CD14-positive monocyte (primary cell): ENCODE data around the gene PPP1R3A. TPM values are rescaled to one million over a fixed set of nuclear protein-coding genes. Genes with fewer than 3 reads are reported as not detected.

Experiments
- DNase-seq, 3 donors: peaks; one replicate each; pipeline ENCODE4 v3.0.0-alpha.2; 2011 to 2022
- H2AFZ ChIP-seq: 2 replicates; pipeline ENCODE4 v1.6.0; 2012; ENCODE audit warnings: mild to moderate bottlenecking, low read depth, low read length, inconsistent platforms; ENCODE audit not compliant: insufficient read depth, poor library complexity, severe bottlenecking
- H3K27ac ChIP-seq, 2 donors: 1 replicate in 1 of 2; 2 replicates in 1 of 2; pipeline ENCODE4 v1.5.1; 2012 to 2013; ENCODE audit warnings: low read length in 2 of 2, control low read depth in 1 of 2, inconsistent platforms in 1 of 2, low read depth in 1 of 2, mild to moderate bottlenecking in 1 of 2
- H3K27me3 ChIP-seq, 2 donors: one replicate each; pipeline versions ENCODE4 v1.6.0 to v1.6.1; 2011 to 2013; ENCODE audit warnings: low read length in 2 of 2; ENCODE audit not compliant: control insufficient read depth in 2 of 2, insufficient read depth in 2 of 2
- H3K36me3 ChIP-seq, 2 donors: replicated peaks in 1 of 2; 1 replicate in 1 of 2; 2 replicates in 1 of 2; pipeline versions ENCODE4 v1.5.1 to v1.6.1; 2012 to 2013; ENCODE audit warnings: low read length in 2 of 2, control low read depth in 1 of 2, inconsistent platforms in 1 of 2, mild to moderate bottlenecking in 1 of 2; ENCODE audit not compliant: insufficient read depth in 2 of 2, control insufficient read depth in 1 of 2
- H3K4me1 ChIP-seq, 2 donors: 1 replicate in 1 of 2; 2 replicates in 1 of 2; pipeline versions ENCODE4 v1.5.1 to v1.6.1; 2012 to 2013; ENCODE audit warnings: low read length in 2 of 2, control low read depth in 1 of 2, inconsistent platforms in 1 of 2, mild to moderate bottlenecking in 1 of 2, moderate library complexity in 1 of 2; ENCODE audit not compliant: insufficient read depth in 2 of 2, control insufficient read depth in 1 of 2
- H3K4me2 ChIP-seq: replicated peaks from 2 replicates; pipeline ENCODE3; 2012; ENCODE audit warnings: low read length, moderate library complexity, mild to moderate bottlenecking; ENCODE audit not compliant: poor library complexity, severe bottlenecking; ENCODE audit errors: extremely low read depth
- H3K4me3 ChIP-seq, 3 experiments: fragments of 200-600 bp in 1 of 3; sonication (generic) in 1 of 3; replicated peaks in 1 of 3; 1 replicate in 2 of 3; 2 replicates in 1 of 3; pipeline ENCODE4 v1.5.1; 2011 to 2013; ENCODE audit warnings: low read length in 3 of 3, mild to moderate bottlenecking in 3 of 3, control low read depth in 2 of 3, low read depth in 2 of 3, inconsistent platforms in 1 of 3, moderate library complexity in 1 of 3
- H3K79me2 ChIP-seq: 2 replicates; pipeline ENCODE4 v1.6.0; 2012; ENCODE audit warnings: mild to moderate bottlenecking, control low read depth, inconsistent platforms, low read length, moderate library complexity; ENCODE audit not compliant: insufficient read depth
- H3K9ac ChIP-seq: 2 replicates; pipeline ENCODE4 v1.6.0; 2017; ENCODE audit warnings: low read length, mild to moderate bottlenecking; ENCODE audit not compliant: insufficient read depth, poor library complexity, severe bottlenecking
- H3K9me3 ChIP-seq, 2 donors: replicated peaks in 1 of 2; 1 replicate in 1 of 2; 2 replicates in 1 of 2; pipeline versions ENCODE4 v1.5.1 to v1.6.1; 2012 to 2013; ENCODE audit warnings: low read length in 2 of 2, control low read depth in 1 of 2; ENCODE audit not compliant: control insufficient read depth in 1 of 2, insufficient read depth in 1 of 2
- H4K20me1 ChIP-seq: 2 replicates; pipeline ENCODE4 v1.6.0; 2012; ENCODE audit warnings: mild to moderate bottlenecking, low read length, control low read depth, moderate library complexity; ENCODE audit not compliant: insufficient read depth
- H3K27ac Mint-ChIP-seq, 7 donors: one replicate each; pipeline ENCODE4 v1.8.0; 2020; ENCODE audit warnings: mild to moderate bottlenecking in 7 of 7, mixed read lengths in 7 of 7, moderate library complexity in 6 of 7, inconsistent platforms in 2 of 7
- H3K27me3 Mint-ChIP-seq, 3 donors: one replicate each; pipeline ENCODE4 v1.8.0; 2021 to 2022; ENCODE audit warnings: low read depth in 3 of 3, mild to moderate bottlenecking in 3 of 3, mixed read lengths in 3 of 3, moderate library complexity in 3 of 3, inconsistent platforms in 1 of 3
- H3K36me3 Mint-ChIP-seq, 2 donors: one replicate each; pipeline ENCODE4 v1.8.0; 2020; ENCODE audit warnings: mixed read lengths in 2 of 2, inconsistent platforms in 1 of 2, mild to moderate bottlenecking in 1 of 2
- H3K4me1 Mint-ChIP-seq: one replicate; pipeline ENCODE4 v1.8.0; 2020; ENCODE audit warnings: mild to moderate bottlenecking, mixed read lengths
- H3K4me3 Mint-ChIP-seq, 2 donors: one replicate each; pipeline ENCODE4 v1.8.0; 2020; ENCODE audit warnings: mild to moderate bottlenecking in 2 of 2, mixed read lengths in 2 of 2, moderate library complexity in 1 of 2
- H3K9me3 Mint-ChIP-seq, 7 donors: one replicate each; pipeline ENCODE4 v1.8.0; 2020 to 2022; ENCODE audit warnings: mixed read lengths in 7 of 7, mild to moderate bottlenecking in 6 of 7, moderate library complexity in 6 of 7, inconsistent platforms in 2 of 7
- WGBS: methylation state at CpG from one replicate; pipeline ENCODE4 v1.1.5; 2013; ENCODE audit warnings: missing lambda C conversion rate; ENCODE audit not compliant: insufficient coverage; 5-methylcytosine and 5-hydroxymethylcytosine counted together
- intact Hi-C, 2 donors: fragments of 100-400 bp; cut with micrococcal nuclease; formaldehyde crosslinking; loops; one replicate each; pipeline versions ENCODE4 v1.15.0 to v1.15.1; 2023
- polyA plus RNA-seq, 3 donors: library from polyadenylated mRNA; depleted of rRNA in 1 of 3; unstranded in 2 of 3; stranded (reverse) in 1 of 3; fragments of 300-500 nt in 2 of 3; fragments of >200 nt in 1 of 3; fragmentation: Illumina TruSeq in 2 of 3; gene quantifications; 1 replicate in 2 of 3; 2 replicates in 1 of 3; pipeline ENCODE4 v1.2.3, GENCODE V29; 2012 to 2021
- TF ChIP-seq, protein P1 (sequence below): fragments of 200-600 bp; IDR thresholded peaks from one replicate; pipeline ENCODE4 v1.8.0; 2022; ENCODE audit warnings: antibody characterized with exemption, mild to moderate bottlenecking

PPP1R3A gene
- polyA plus RNA-seq, 3 donors, result not detected

DNA sequence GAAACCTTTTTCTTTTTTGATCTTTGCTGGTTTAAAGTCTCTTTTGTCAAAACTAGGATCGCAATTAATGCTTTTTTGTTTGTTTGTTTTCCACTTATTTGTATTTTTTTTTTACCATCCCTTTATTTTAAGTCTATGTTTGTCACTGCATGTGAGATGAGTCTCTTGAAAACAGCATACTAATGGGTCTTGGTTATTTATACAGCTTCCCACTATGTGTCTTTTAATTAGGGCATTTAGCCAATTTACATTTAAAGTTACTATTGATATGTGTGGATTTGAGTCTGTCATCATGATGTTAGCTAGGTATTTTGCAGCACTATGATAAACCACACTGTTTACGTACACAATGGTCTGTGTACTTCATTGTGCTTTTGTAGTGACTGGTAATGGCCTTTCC, 34.7 kb upstream of the PPP1R3A start:
- H3K9ac ChIP-seq, result no peak overlapping the region
- H3K27me3 ChIP-seq, result no peaks in the 10 kb centered on the region
- H3K27ac ChIP-seq, result no peak overlapping the region
- Mint-ChIP-seq H3K4me3 (no peak overlapping the region), H3K36me3 (no peaks in the 10 kb centered on the region), H3K27ac (no peak overlapping the region), H3K27me3 (peaks cover 0 to 2% (median 1%) of the 10 kb centered on the region in 3 donors), H3K4me1 (no peaks in the 10 kb centered on the region), H3K9me3 (peaks cover 10 to 29% (median 16%) of the 10 kb centered on the region in 7 donors)
- TF ChIP-seq, protein P1, sequence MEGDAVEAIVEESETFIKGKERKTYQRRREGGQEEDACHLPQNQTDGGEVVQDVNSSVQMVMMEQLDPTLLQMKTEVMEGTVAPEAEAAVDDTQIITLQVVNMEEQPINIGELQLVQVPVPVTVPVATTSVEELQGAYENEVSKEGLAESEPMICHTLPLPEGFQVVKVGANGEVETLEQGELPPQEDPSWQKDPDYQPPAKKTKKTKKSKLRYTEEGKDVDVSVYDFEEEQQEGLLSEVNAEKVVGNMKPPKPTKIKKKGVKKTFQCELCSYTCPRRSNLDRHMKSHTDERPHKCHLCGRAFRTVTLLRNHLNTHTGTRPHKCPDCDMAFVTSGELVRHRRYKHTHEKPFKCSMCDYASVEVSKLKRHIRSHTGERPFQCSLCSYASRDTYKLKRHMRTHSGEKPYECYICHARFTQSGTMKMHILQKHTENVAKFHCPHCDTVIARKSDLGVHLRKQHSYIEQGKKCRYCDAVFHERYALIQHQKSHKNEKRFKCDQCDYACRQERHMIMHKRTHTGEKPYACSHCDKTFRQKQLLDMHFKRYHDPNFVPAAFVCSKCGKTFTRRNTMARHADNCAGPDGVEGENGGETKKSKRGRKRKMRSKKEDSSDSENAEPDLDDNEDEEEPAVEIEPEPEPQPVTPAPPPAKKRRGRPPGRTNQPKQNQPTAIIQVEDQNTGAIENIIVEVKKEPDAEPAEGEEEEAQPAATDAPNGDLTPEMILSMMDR, result no peak
- H4K20me1 ChIP-seq, result no peaks in the 10 kb centered on the region
- H3K4me3 ChIP-seq, result no peak overlapping the region
- no peak overlapping the region for H3K4me2 ChIP-seq
- WGBS, result no CpG with 5 or more reads among the region's 2 CpGs
- H3K79me2 ChIP-seq, result no peaks in the 10 kb centered on the region
- intact Hi-C loops, result no loop called here
- H3K36me3 ChIP-seq, result no peaks in the 10 kb centered on the region
- H3K4me1 ChIP-seq, result no peaks in the 10 kb centered on the region
- DNase-seq, result no peak
- no peak overlapping the region for H2AFZ ChIP-seq
- peaks cover 32 to 33% of the 10 kb centered on the region in 2 donors for H3K9me3 ChIP-seq

DNA sequence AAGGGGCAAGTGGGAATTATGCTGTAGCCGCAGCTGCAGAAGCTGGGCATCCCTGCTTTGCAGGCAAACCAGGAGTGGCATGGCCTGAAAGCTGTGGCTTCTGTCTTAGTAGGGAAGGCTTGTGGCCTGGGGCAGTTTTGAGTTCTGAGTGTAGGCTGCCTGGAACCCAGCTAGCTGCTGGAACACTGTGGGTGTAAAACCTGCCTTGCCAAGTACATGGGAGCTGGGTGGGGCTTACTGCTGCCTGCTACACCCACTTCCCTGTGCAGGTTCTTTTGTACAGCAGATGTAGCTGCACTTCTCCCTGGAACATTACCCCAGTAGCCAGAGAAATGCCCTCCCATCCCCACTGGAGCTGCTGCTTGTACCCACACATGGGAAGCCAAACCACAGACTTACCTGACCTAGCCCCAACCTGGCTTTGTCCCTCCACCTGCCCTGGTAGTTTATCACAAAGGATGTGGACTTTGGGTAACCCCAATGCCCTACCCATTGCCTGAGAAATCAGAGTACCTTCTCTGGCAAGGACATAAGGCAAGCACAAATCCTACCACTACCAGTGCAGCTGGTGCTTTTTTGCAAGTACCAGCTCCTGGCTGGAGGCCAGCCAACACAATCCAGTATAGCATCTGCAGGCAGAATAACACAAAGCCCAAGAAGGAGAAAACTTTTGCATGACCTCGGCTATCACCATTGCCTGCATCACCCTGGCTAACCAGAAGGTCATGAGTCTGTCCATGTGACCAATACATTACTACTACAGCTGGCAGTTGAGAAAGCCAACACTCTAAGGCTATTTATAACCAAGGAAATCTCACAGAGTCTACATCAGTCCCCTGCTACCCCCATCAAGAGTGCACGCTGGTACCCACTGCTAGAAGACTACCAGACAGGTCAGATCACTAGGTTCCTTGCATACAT, 26.5 kb upstream of the PPP1R3A start:
- Histone ChIP-seq H3K4me2 (no peak overlapping the region), H3K79me2 (no peaks in the 10 kb centered on the region), H3K36me3 (no peaks in the 10 kb centered on the region), H4K20me1 (no peaks in the 10 kb centered on the region), H3K9me3 (no peaks in the 10 kb centered on the region), H3K4me3 (no peak overlapping the region), H3K4me1 (no peaks in the 10 kb centered on the region), H3K27me3 (no peaks in the 10 kb centered on the region), H2AFZ (no peak overlapping the region), H3K27ac (no peak overlapping the region), H3K9ac (no peak overlapping the region)
- no peak overlapping the region for H3K4me3 Mint-ChIP-seq
- H3K4me1 Mint-ChIP-seq, result no peaks in the 10 kb centered on the region
- 97% methylated on average over 3 of the region's 3 CpGs for WGBS
- H3K36me3 Mint-ChIP-seq, result no peaks in the 10 kb centered on the region
- H3K27ac Mint-ChIP-seq, result peak overlapping the region in 1 of 7 donors; percentile 53
- H3K27me3 Mint-ChIP-seq, result no peaks in the 10 kb centered on the region
- TF ChIP-seq, protein P1, result no peak
- peaks cover 0 to 2% (median 0%) of the 10 kb centered on the region in 7 donors for H3K9me3 Mint-ChIP-seq
- no peak for DNase-seq
- intact Hi-C loops, result no loop called here
